Peyer's patch (tissue), 4 donors: ENCODE measurements around the gene CHML.

Experiments used
- CTCF ChIP-seq, 6 experiments: fragments of 450-650 bp in 4 of 6; fragments of 200-600 bp in 2 of 6; sonication (generic) in 1 of 6; IDR thresholded peaks; one replicate each; pipeline ENCODE4 v1.5.1; 2017 to 2019; ENCODE audit warnings: antibody characterized with exemption in 6 of 6, mild to moderate bottlenecking in 3 of 6, moderate library complexity in 1 of 6
- POLR2A ChIP-seq, 2 donors: fragments of 450-650 bp; IDR thresholded peaks; one replicate each; pipeline ENCODE4 v1.5.1; 2017; ENCODE audit warnings: antibody characterized with exemption in 2 of 2, mild to moderate bottlenecking in 2 of 2, moderate library complexity in 2 of 2

GRCh38 chr1:241640149-241640866 is at the start of gene CHML, which contains the start of gene OPN3:
- TF ChIP-seq CTCF (IDR thresholded peaks at IDR 0.05) (peak in 1 of 6 experiments; percentile 26), POLR2A (IDR thresholded peaks at IDR 0.05) (peak; percentile 55 to 93)
